ENCODE data around the gene SURF4. TPM values are rescaled to one million over a fixed set of nuclear protein-coding genes. Genes with fewer than 3 reads are reported as not detected.
"Not testable (repeated sequence)": the region's sequence is repeated elsewhere in the genome, so short reads cannot be mapped to it uniquely, and the experiment has no call there.

The SURF4 gene
- total and polyA plus RNA-seq, 2 donors (not counting 1 experiment from before 2014, with no cell fraction given) = 34.7 to 43.8 TPM

DNA sequence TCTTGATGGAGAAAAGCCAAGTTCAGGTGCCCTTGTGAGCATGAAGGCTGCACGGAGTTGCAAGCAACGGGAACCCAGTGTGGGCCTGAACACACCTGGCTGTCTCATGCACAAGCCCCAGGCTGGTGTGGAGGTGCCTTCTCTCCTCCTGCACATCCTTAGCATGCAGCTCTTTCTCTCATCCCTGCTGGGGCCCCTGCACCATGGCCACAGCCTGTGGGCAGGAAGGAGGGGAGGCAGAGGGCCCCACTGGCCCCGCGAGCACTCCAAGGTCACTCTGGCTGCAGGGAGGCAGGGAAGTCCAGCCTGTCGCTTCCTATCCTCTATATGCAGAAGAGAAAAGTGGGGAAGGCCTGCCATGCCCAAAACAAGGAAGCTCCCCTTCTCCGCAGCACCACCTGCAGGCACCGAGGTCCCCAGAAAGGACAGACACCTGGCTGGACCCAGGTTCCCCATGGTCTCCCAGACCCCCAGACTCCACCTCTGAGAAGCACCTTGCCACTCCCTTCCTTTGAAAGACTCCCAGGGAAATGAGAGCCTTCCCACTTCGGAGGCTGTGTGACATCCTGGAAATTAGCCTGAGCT lies 18.9 kb upstream of the SURF4 start:
- H3K27ac Mint-ChIP-seq = no peak overlapping the region
- CTCF ChIA-PET = no interaction called here
- Histone ChIP-seq H3K4me1 (ENCODE audit: control insufficient read depth in 2 of 2, insufficient read depth in 2 of 2, low read length in 2 of 2) (no peaks in the 10 kb centered on the region), H3K27me3 (replicated peaks in 1 of 4; ENCODE audit: control extremely low read depth in 1 of 4, control insufficient read depth in 3 of 4, insufficient read depth in 4 of 4, low read length in 3 of 4) (peaks cover 0 to 4% (median 0%) of the 10 kb centered on the region in 4 experiments), H3K79me2 (ENCODE audit: control insufficient read depth, insufficient read depth, low read length) (no peaks in the 10 kb centered on the region), H3K9ac (ENCODE audit: low read length) (no peak overlapping the region), H2AFZ (ENCODE audit: insufficient read depth, low read depth, low read length, poor library complexity, severe bottlenecking) (no peak overlapping the region), H3K27ac (ENCODE audit: low read length in 2 of 2) (no peak overlapping the region), H3K4me2 (replicated peaks; ENCODE audit: low read depth, low read length, poor library complexity, severe bottlenecking) (no peak overlapping the region), H4K20me1 (ENCODE audit: control insufficient read depth, insufficient read depth, low read length, poor library complexity, severe bottlenecking) (no peaks in the 10 kb centered on the region), H3K36me3 (replicated peaks in 1 of 2; ENCODE audit: control extremely low read depth in 1 of 2, control insufficient read depth in 1 of 2, extremely low read depth in 1 of 2, insufficient read depth in 2 of 2, low read length in 1 of 2) (no peaks in the 10 kb centered on the region), H3K4me3 (ENCODE audit: control extremely low read depth in 1 of 5, extremely low read depth in 1 of 5, insufficient read depth in 1 of 5, low read depth in 2 of 5, low read length in 4 of 5) (no peak overlapping the region), H3K9me3 (ENCODE audit: control extremely low read depth in 1 of 3, control insufficient read depth in 2 of 3, insufficient read depth in 1 of 3, low read length in 2 of 3) (no peaks in the 10 kb centered on the region)
- TF ChIP-seq, protein P1, sequence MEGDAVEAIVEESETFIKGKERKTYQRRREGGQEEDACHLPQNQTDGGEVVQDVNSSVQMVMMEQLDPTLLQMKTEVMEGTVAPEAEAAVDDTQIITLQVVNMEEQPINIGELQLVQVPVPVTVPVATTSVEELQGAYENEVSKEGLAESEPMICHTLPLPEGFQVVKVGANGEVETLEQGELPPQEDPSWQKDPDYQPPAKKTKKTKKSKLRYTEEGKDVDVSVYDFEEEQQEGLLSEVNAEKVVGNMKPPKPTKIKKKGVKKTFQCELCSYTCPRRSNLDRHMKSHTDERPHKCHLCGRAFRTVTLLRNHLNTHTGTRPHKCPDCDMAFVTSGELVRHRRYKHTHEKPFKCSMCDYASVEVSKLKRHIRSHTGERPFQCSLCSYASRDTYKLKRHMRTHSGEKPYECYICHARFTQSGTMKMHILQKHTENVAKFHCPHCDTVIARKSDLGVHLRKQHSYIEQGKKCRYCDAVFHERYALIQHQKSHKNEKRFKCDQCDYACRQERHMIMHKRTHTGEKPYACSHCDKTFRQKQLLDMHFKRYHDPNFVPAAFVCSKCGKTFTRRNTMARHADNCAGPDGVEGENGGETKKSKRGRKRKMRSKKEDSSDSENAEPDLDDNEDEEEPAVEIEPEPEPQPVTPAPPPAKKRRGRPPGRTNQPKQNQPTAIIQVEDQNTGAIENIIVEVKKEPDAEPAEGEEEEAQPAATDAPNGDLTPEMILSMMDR (IDR thresholded peaks at IDR 0.05) = no peak
- no peak for TF ChIP-seq EZH2 (IDR thresholded peaks at IDR 0.05; ENCODE audit: borderline replicate concordance, insufficient read depth, low read depth, low read length, poor library complexity, severe bottlenecking)
- H3K9me3 Mint-ChIP-seq (ENCODE audit: insufficient read depth) = no peaks in the 10 kb centered on the region
- peaks cover 6% of the 10 kb centered on the region for H3K27me3 Mint-ChIP-seq
- H3K4me3 Mint-ChIP-seq = no peak overlapping the region
- no peaks in the 10 kb centered on the region for H3K4me1 Mint-ChIP-seq
- WGBS (ENCODE audit: insufficient coverage) = 53% methylated on average over 5 of the region's 8 CpGs
- intact Hi-C loops (cut with micrococcal nuclease) = no loop called here
- POLR2A ChIA-PET = no interaction called here
- no peak for ATAC-seq (ENCODE audit: low read depth)
- no peak for DNase-seq

DNA sequence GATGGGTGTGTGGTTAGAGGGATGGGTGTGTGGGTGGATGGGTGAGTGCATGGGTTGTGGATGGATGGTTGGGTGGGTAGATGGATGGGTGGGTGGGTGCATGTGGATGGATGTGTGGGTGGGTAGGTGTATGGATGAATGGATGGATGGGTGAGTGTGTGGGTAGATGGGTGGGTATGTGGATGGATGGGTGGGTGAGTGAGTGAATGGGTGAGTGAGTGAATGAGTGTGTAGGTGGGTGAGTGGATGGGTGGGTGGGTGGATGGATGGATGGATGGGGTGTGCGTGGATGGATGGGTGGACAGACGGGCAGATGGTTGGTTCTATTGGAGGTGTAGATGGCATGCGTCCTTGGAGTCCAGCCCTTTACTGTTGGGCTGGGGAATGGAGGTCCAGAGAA lies 17.5 kb upstream of the SURF4 start:
- ChIA-PET POLR2A (no interaction called here), CTCF (no interaction called here)
- Histone ChIP-seq H3K9me3 (ENCODE audit: control extremely low read depth in 1 of 3, control insufficient read depth in 2 of 3, insufficient read depth in 1 of 3, low read length in 2 of 3) (no peaks in the 10 kb centered on the region), H3K9ac (ENCODE audit: low read length) (no peak overlapping the region), H3K4me3 (ENCODE audit: control extremely low read depth in 1 of 5, extremely low read depth in 1 of 5, insufficient read depth in 1 of 5, low read depth in 2 of 5, low read length in 4 of 5) (no peak overlapping the region), H3K27me3 (replicated peaks in 1 of 4; ENCODE audit: control extremely low read depth in 1 of 4, control insufficient read depth in 3 of 4, insufficient read depth in 4 of 4, low read length in 3 of 4) (peaks cover 0 to 12% (median 0%) of the 10 kb centered on the region in 4 experiments), H3K27ac (ENCODE audit: low read length in 2 of 2) (no peak overlapping the region), H2AFZ (ENCODE audit: insufficient read depth, low read depth, low read length, poor library complexity, severe bottlenecking) (no peak overlapping the region), H3K4me1 (ENCODE audit: control insufficient read depth in 2 of 2, insufficient read depth in 2 of 2, low read length in 2 of 2) (no peaks in the 10 kb centered on the region), H3K79me2 (ENCODE audit: control insufficient read depth, insufficient read depth, low read length) (no peaks in the 10 kb centered on the region), H3K4me2 (replicated peaks; ENCODE audit: low read depth, low read length, poor library complexity, severe bottlenecking) (no peak overlapping the region), H3K36me3 (replicated peaks in 1 of 2; ENCODE audit: control extremely low read depth in 1 of 2, control insufficient read depth in 1 of 2, extremely low read depth in 1 of 2, insufficient read depth in 2 of 2, low read length in 1 of 2) (no peaks in the 10 kb centered on the region), H4K20me1 (ENCODE audit: control insufficient read depth, insufficient read depth, low read length, poor library complexity, severe bottlenecking) (no peaks in the 10 kb centered on the region)
- no peak for DNase-seq
- 100% methylated on average over 3 of the region's 3 CpGs for WGBS (ENCODE audit: insufficient coverage)
- H3K4me1 Mint-ChIP-seq = no peaks in the 10 kb centered on the region
- H3K4me3 Mint-ChIP-seq = no peak overlapping the region
- peaks cover 8% of the 10 kb centered on the region for H3K27me3 Mint-ChIP-seq
- intact Hi-C loops (cut with micrococcal nuclease) = no loop called here
- no peaks in the 10 kb centered on the region for H3K9me3 Mint-ChIP-seq (ENCODE audit: insufficient read depth)
- ATAC-seq (ENCODE audit: low read depth) = no peak
- no peak for TF ChIP-seq EZH2 (IDR thresholded peaks at IDR 0.05; ENCODE audit: borderline replicate concordance, insufficient read depth, low read depth, low read length, poor library complexity, severe bottlenecking)
- TF ChIP-seq, protein P1 (IDR thresholded peaks at IDR 0.05) = no peak
- no peak overlapping the region for H3K27ac Mint-ChIP-seq

DNA sequence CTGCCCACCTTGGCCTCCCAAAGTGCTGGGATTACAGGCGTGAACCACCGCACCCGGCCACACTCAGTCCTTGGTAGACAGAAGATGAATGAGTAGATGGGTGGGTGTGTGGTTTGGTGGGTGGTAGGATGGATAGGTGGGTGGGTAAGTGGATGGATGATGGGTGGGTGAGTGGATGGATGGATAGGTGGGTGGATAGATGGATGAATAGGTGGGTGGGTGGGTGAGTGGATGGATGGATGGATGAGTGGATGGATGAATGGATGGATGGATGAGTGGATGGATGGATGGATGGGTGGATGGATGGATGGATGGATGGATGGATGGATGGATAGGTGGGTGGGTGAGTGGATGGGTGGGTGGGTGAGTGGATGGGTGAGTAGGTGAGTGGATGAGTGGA lies 16.4 kb upstream of the SURF4 start:
- H3K27me3 Mint-ChIP-seq; H3K9ac ChIP-seq (ENCODE audit: low read length); H3K9me3 ChIP-seq (ENCODE audit: control extremely low read depth in 1 of 3, control insufficient read depth in 2 of 3, insufficient read depth in 1 of 3, low read length in 2 of 3); H3K4me2 ChIP-seq (replicated peaks; ENCODE audit: low read depth, low read length, poor library complexity, severe bottlenecking); H3K79me2 ChIP-seq (ENCODE audit: control insufficient read depth, insufficient read depth, low read length); intact Hi-C loops (cut with micrococcal nuclease); H3K27ac Mint-ChIP-seq; CTCF ChIA-PET; DNase-seq; POLR2A ChIA-PET; H3K4me1 Mint-ChIP-seq; H4K20me1 ChIP-seq (ENCODE audit: control insufficient read depth, insufficient read depth, low read length, poor library complexity, severe bottlenecking); H2AFZ ChIP-seq (ENCODE audit: insufficient read depth, low read depth, low read length, poor library complexity, severe bottlenecking); H3K4me3 Mint-ChIP-seq; H3K27ac ChIP-seq (ENCODE audit: low read length in 2 of 2); ATAC-seq (ENCODE audit: low read depth); H3K4me1 ChIP-seq (ENCODE audit: control insufficient read depth in 2 of 2, insufficient read depth in 2 of 2, low read length in 2 of 2); H3K4me3 ChIP-seq (ENCODE audit: control extremely low read depth in 1 of 5, extremely low read depth in 1 of 5, insufficient read depth in 1 of 5, low read depth in 2 of 5, low read length in 4 of 5); H3K9me3 Mint-ChIP-seq (ENCODE audit: insufficient read depth); H3K36me3 ChIP-seq (replicated peaks in 1 of 2; ENCODE audit: control extremely low read depth in 1 of 2, control insufficient read depth in 1 of 2, extremely low read depth in 1 of 2, insufficient read depth in 2 of 2, low read length in 1 of 2): not testable (repeated sequence)
- 94% methylated on average over 3 of the region's 3 CpGs for WGBS (ENCODE audit: insufficient coverage)
- peaks cover 0 to 12% (median 0%) of the 10 kb centered on the region in 4 experiments for H3K27me3 ChIP-seq (replicated peaks in 1 of 4; ENCODE audit: control extremely low read depth in 1 of 4, control insufficient read depth in 3 of 4, insufficient read depth in 4 of 4, low read length in 3 of 4)
